GM18873 (cell line): ENCODE data around the gene DDX1.
"Not testable (repeated sequence)": the region's sequence is repeated elsewhere in the genome, so short reads cannot be mapped to it uniquely, and the experiment has no call there.

Source experiments
- ATAC-seq: cut with Tn5 transposase; IDR thresholded peaks from one replicate; pipeline ENCODE4 v1.9.1; 2021; ENCODE audit warnings: mild to moderate bottlenecking, moderate library complexity, moderate number of reproducible peaks; ENCODE audit not compliant: unreplicated experiment, low FRiP score

Gene DDX1

DNA sequence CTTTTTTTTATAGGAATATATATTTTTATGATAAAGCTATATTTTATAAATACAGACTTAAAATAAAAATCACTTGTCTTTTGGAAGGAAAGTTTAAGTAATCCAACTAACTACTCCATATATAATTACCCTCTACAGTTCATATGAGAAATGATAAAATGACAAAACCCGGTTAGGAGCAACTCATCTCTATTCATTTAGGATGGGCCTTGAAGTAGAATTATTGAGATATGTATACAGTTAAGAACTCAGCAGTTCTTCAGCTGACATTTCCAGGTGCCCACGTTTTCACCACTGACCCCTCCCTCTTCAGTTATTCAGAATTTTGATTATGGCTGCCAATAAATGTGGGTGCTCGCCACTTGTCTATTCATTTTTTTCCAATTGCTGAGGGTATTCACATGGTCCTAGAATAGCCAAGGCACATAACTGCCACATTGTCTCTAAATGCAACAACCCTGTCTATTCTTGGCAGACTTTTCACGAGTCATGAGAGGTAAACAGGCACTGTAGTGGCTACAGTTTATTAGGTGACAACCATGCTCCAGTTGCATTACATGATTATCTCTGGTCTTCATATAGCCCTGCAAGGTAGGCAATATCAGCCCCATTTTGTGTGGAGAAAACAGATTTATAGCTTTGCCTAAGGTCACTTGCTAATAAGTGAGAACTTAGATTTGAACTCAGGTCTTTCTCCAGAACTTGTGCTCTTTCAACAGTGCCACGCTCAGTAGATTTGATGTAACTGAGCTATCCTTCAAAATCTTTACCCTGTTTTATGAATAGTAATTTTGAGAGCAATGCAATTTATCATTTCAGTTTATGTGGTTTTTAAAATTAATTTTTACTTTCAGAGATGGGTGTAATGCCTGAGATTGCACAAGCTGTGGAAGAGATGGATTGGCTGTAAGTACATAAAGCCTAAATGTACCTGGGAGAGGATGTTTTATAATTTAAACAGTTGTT, 2.9 kb downstream of the DDX1 start:
- no peak for ATAC-seq

DNA sequence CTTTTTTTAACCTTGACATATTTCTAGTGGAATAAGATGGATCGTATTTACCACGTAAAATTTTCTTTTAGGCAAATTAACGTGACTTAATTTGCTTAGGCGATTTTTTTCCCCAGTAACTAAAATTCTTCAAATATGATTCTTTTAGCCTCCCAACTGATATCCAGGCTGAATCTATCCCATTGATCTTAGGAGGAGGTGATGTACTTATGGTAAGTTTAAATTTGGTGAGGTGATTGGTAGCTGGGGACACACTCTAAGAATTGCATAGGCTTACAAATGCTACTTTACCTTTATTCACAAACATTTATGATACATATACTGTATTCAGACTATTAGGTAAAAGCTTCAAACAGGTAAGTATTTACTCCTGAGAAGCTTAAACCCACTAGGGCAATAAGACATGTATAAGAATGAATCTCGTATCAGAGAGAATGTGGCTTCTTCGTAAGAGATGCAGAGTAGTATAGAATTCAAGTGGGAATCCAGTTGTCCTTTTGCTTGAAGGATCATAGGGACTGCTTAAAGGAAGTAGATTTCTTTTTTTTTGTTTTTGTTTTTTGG, 3.8 kb downstream of the DDX1 start:
- ATAC-seq: no peak

DNA sequence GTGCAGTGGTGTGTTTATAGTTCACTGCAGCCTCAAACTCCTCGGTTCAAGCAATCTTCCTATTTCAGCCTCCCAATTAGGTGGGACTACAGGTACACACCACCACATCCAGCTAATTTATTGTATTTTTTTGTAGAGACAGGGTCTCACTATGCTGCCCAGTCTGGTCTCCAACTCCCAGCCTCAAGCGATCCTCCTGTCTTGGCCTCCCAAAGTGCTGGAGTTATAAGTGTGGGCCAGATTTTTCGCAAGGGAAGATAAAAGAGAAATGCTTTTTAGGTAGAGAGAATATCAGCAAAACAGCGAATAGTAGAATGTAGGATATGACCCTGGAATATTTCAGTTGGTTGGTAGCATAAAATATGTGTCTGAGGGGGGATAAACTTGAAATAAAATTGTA, 4.3 kb downstream of the DDX1 start:
- no peak for ATAC-seq

- no peak for ATAC-seq
Measured at GRCh38 chr2:15596350-15596749, 4.7 kb downstream of the DDX1 start.

GRCh38 chr2:15596968-15597367, 5.3 kb downstream of the DDX1 start:
- ATAC-seq: no peak

GRCh38 chr2:15599994-15600393, 8.3 kb downstream of the DDX1 start:
- ATAC-seq: no peak

- no peak for ATAC-seq
Measured at GRCh38 chr2:15601681-15602080, 10.0 kb downstream of the DDX1 start.

DNA sequence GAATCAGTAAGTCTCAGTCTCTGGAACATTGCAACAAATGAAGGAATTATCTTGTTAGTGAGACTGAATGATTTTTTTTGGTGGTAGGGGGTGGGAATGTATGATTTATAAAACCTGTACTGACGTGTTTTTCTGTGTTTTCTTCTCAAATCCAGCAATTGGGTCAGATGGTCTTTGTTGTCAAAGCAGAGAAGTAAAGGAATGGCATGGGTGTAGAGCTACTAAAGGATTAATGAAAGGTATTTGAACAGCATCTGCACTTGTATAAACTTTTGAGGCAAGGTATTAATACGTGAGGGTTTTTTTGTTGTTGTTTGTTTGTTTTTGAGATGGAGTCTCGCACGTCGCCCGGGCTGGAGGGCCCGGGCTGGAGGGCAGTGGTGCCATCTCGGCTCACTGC, 10.7 kb downstream of the DDX1 start:
- no peak for ATAC-seq

DNA sequence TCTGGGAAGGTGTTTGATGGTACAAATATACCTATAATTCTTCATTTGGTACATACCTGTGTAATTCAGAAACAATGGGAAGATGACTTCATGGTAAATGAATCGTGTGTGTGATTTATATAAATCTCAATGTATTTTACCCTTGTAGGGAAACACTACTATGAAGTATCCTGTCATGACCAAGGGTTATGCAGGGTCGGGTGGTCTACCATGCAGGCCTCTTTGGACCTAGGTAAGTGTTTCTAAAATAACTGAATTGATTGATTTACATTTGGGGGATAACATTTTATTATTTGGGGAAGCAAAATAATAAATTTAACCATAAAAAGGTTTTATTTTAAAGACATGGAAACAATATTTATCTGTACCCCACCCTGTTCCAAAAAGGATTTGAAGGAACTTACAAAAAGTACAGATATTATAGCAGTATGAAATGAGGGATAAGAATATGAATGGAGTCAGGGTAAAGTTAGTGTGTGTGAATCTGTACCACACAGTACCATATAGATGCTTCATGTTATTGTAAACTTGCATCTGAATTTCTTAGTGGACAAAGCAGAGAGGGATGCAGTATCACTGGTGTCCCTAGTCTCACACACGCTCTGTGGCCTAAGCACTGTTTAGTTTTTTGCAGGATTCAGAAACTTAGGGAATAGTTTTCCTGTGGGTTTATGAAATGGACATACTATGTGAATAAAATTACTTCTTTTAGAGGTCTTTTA, 11.5 kb downstream of the DDX1 start:
- ATAC-seq: no peak

DNA sequence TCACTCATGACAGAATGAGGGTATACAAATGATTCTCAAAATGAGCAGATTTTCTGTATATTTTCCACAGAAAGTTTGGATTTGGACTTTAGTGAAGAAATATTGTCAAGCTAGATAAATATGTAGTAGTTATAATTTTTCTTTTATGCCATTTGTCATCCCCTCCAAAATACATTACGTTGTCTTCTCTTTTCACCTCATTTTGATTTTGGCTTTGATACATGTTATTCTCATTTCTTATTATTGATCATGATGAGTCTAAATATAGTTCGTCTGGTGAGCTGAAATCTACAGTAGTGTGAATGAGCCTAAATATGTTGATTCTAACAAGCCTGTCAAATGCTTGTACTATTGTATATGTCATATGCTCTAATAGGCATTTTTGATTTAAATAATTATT, 12.3 kb downstream of the DDX1 start:
- no peak for ATAC-seq

- no peak for ATAC-seq
Measured at GRCh38 chr2:15605721-15606120, 14.1 kb downstream of the DDX1 start.

- no peak for ATAC-seq
Measured at GRCh38 chr2:15606481-15607441, 15.1 kb downstream of the DDX1 start.

- no peak for ATAC-seq
Measured at GRCh38 chr2:15607709-15608391, 16.2 kb downstream of the DDX1 start.

GRCh38 chr2:15608392-15608761, 16.7 kb downstream of the DDX1 start:
- no peak for ATAC-seq

DNA sequence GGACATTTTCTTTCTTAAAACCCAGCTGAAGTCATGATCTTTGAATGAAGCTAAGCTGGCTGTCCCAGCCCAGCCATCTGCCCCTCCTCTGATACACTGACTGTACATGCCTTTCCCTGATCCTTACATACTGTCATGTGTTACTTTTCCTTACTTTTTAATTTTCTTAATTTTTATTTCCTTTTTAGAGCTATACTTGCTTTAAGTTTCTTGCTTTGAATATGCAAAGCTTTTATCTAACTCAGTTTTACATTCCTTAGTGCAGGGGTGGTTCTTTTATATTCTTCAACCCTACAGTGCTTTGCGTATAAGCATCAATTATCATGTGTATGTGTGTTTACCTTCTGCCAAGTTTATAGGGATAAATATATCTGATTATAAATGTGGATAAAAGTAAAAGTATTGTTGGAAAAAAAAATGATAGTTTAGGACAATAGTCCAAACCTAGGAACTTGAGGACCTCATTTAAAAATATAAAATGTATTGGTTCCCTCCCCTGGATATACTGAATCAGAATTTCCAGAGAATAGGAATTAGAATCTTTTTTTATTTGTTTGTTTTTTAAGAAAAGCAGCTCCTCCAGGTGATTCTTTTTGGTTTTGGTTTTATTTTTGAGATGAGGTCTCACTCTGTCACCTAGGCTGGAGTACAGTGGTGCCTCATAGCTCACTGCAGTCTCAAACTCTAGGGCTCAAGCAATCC, 17.8 kb downstream of the DDX1 start:
- no peak for ATAC-seq

- ATAC-seq: no peak
Measured at GRCh38 chr2:15610430-15610952, 18.8 kb downstream of the DDX1 start.

DNA sequence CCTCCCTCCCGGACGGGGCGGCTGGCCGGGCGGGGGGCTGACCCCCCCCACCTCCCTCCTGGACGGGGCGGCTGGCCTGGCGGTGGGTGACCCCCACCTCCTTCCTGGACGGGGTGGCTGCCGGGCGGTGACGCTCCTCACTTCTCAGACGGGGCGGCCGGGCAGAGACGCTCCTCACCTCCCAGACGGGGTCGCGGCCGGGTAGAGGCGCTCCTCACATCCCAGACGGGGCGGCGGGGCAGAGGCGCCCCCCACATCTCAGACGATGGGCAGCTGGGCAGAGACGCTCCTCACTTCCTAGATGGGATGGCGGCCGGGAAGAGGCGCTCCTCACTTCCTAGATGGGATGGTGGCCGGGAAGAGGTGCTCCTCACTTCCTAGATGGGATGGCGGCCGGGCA, 20.4 kb downstream of the DDX1 start:
- ATAC-seq: not testable (repeated sequence)

DNA sequence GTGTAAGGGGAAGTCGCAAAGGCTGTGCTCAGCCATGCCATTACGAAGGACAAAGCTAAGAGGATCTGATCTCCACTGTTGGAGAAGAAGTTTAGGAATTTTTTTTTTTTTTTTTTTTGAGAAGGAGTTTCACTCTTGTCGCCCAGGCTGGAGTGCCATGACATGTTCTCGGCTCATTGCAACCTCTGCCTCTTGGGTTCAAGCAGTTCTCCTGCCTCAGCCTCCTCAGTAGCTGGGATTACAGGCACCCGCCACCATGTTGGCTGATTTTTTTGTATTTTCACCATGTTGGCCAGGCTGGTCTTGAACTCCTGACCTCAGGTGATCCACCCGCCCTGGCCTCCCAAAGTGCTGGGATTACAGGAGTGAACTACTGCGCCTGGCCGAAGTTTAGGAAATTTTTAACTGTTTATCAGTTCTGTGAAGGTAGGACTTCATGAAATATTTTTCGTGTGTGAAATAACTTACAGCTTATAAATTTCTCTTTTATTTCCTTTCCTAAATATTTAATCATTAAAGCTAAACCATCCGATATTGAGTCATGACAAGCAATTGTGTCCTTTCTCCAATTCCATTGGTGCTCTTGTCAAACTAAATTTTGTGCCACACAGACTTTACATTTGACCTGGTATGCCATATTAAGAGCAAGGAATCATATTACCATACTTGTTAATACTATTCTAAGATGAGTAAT, 22.2 kb downstream of the DDX1 start:
- no peak for ATAC-seq
